GM19025 (cell line): ENCODE data around the gene RAB24.
"Not testable (repeated sequence)": the region's sequence is repeated elsewhere in the genome, so short reads cannot be mapped to it uniquely, and the experiment has no call there.

Experiments used
- ATAC-seq: cut with Tn5 transposase; IDR thresholded peaks from one replicate; pipeline ENCODE4 v1.9.1; 2021; ENCODE audit warnings: mild to moderate bottlenecking, low read depth, moderate library complexity; ENCODE audit not compliant: unreplicated experiment

RAB24 gene

GRCh38 chr5:177311723-177312648 is 8.5 kb upstream of the RAB24 start, which contains the start of gene MXD3:
Gene MXD3 (minus strand): TSS chr5:177311898. CDS start chr5:177311830, 68 bp downstream.
- ATAC-seq: peak; percentile 82

- ATAC-seq: no peak
Measured at GRCh38 chr5:177311392-177311722, 7.8 kb upstream of the RAB24 start.

GRCh38 chr5:177310757-177311391 is 7.4 kb upstream of the RAB24 start:
- no peak for ATAC-seq

GRCh38 chr5:177310332-177310731 is 6.8 kb upstream of the RAB24 start:
- ATAC-seq: no peak

- no peak for ATAC-seq
Measured at GRCh38 chr5:177309351-177310191, 6.1 kb upstream of the RAB24 start.

GRCh38 chr5:177308740-177309139 is 5.2 kb upstream of the RAB24 start:
- ATAC-seq: no peak

GRCh38 chr5:177307544-177308363 is 4.2 kb upstream of the RAB24 start:
- no peak for ATAC-seq

GRCh38 chr5:177306674-177307543 is 3.4 kb upstream of the RAB24 start:
- ATAC-seq: no peak

GRCh38 chr5:177306103-177306640 is 2.7 kb upstream of the RAB24 start:
- ATAC-seq: not testable (repeated sequence)

- ATAC-seq: no peak
Measured at GRCh38 chr5:177304392-177305119, 1.0 kb upstream of the RAB24 start.

GRCh38 chr5:177303925-177304391 is 439 bp upstream of the RAB24 start:
- peak; percentile 3 for ATAC-seq

- no peak for ATAC-seq
Measured at GRCh38 chr5:177302354-177303110, 987 bp downstream of the RAB24 start.

- no peak for ATAC-seq
Measured at GRCh38 chr5:177301503-177302165, 1.9 kb downstream of the RAB24 start.

- no peak for ATAC-seq
Measured at GRCh38 chr5:177300951-177301350, 2.6 kb downstream of the RAB24 start.

GRCh38 chr5:177300236-177300880 is 3.2 kb downstream of the RAB24 start:
- ATAC-seq: peak; percentile 31

- ATAC-seq: no peak
Measured at GRCh38 chr5:177299697-177300096, 3.8 kb downstream of the RAB24 start.
